ENCODE data around the gene ZBED3.
A peak's percentile ranks its signal among the peaks of the same experiment; 100 is the strongest.

Gene ZBED3

GRCh38 chr5:77077829-77078176 lies 9.3 kb downstream of the ZBED3 start:
- no peak overlapping the region for H3K4me3 ChIP-seq (ENCODE audit: low read depth, low read length)
- TF ChIP-seq CTCF (IDR thresholded peaks at IDR 0.05; ENCODE audit: insufficient read depth, low read depth, low read length, missing control alignments), result no peak
- no peak for DNase-seq (ENCODE audit: low read depth)

- no peak overlapping the region; the same call in 1 of the 2 replicates for H3K4me3 ChIP-seq (ENCODE audit: low read depth, low read length)
- peak; percentile 75 for TF ChIP-seq CTCF (IDR thresholded peaks at IDR 0.05; ENCODE audit: insufficient read depth, low read depth, low read length, missing control alignments)
- DNase-seq (ENCODE audit: low read depth), result peak; percentile 73
Measured at GRCh38 chr5:77076961-77077828, 9.9 kb downstream of the ZBED3 start.

- H3K4me3 ChIP-seq (ENCODE audit: low read depth, low read length), result no peak overlapping the region
- no peak for DNase-seq (ENCODE audit: low read depth)
- TF ChIP-seq CTCF (IDR thresholded peaks at IDR 0.05; ENCODE audit: insufficient read depth, low read depth, low read length, missing control alignments), result no peak
Measured at GRCh38 chr5:77074745-77075144, 12.3 kb downstream of the ZBED3 start.

- no peak for DNase-seq (ENCODE audit: low read depth)
- TF ChIP-seq CTCF (IDR thresholded peaks at IDR 0.05; ENCODE audit: insufficient read depth, low read depth, low read length, missing control alignments), result no peak
- H3K4me3 ChIP-seq (ENCODE audit: low read depth, low read length), result no peak overlapping the region
Measured at GRCh38 chr5:77073667-77074066, 13.4 kb downstream of the ZBED3 start.

- TF ChIP-seq CTCF (IDR thresholded peaks at IDR 0.05; ENCODE audit: insufficient read depth, low read depth, low read length, missing control alignments), result no peak
- no peak overlapping the region for H3K4me3 ChIP-seq (ENCODE audit: low read depth, low read length)
- peak; percentile 40 for DNase-seq (ENCODE audit: low read depth)
Measured at GRCh38 chr5:77066823-77067442, 20.2 kb downstream of the ZBED3 start.

GRCh38 chr5:77066184-77066583 lies 20.9 kb downstream of the ZBED3 start:
- H3K4me3 ChIP-seq (ENCODE audit: low read depth, low read length), result no peak overlapping the region
- DNase-seq (ENCODE audit: low read depth), result no peak
- no peak for TF ChIP-seq CTCF (IDR thresholded peaks at IDR 0.05; ENCODE audit: insufficient read depth, low read depth, low read length, missing control alignments)
